Measurements from ENCODE around the gene SCN5A. TPM values are rescaled to one million over a fixed set of nuclear protein-coding genes. Genes with fewer than 3 reads are reported as not detected.

Gene SCN5A
- total RNA-seq, 1 donor from 2014 or later = 22.1 TPM

- no peak for DNase-seq (ENCODE audit: low spot score)
These were observed 47.4 kb downstream of the SCN5A start for GRCh38 chr3:38601956-38602550.

- DNase-seq (ENCODE audit: low spot score) = no peak
These were observed 48.9 kb downstream of the SCN5A start for GRCh38 chr3:38600551-38600950.

GRCh38 chr3:38599886-38600285 lies 49.6 kb downstream of the SCN5A start:
- DNase-seq (ENCODE audit: low spot score) = no peak

GRCh38 chr3:38598791-38599190 lies 50.7 kb downstream of the SCN5A start:
- no peak for DNase-seq (ENCODE audit: low spot score)

GRCh38 chr3:38597502-38598060 lies 51.9 kb downstream of the SCN5A start:
- no peak for DNase-seq (ENCODE audit: low spot score)

- DNase-seq (ENCODE audit: low spot score) = no peak
These were observed 54.1 kb downstream of the SCN5A start for GRCh38 chr3:38595393-38595792.

- DNase-seq (ENCODE audit: low spot score) = no peak
These were observed 59.0 kb downstream of the SCN5A start for GRCh38 chr3:38590521-38590920.

GRCh38 chr3:38588995-38589937 lies 60.2 kb downstream of the SCN5A start:
- DNase-seq (ENCODE audit: low spot score) = no peak

GRCh38 chr3:38588371-38588971 lies 61.0 kb downstream of the SCN5A start:
- no peak for DNase-seq (ENCODE audit: low spot score)

GRCh38 chr3:38587548-38588131 lies 61.8 kb downstream of the SCN5A start:
- DNase-seq (ENCODE audit: low spot score) = no peak

GRCh38 chr3:38586546-38587520 lies 62.7 kb downstream of the SCN5A start:
- no peak for DNase-seq (ENCODE audit: low spot score)

GRCh38 chr3:38585791-38586420 lies 63.6 kb downstream of the SCN5A start:
- DNase-seq (ENCODE audit: low spot score) = no peak

- DNase-seq (ENCODE audit: low spot score) = no peak
These were observed 65.8 kb downstream of the SCN5A start for GRCh38 chr3:38583688-38584087.

- DNase-seq (ENCODE audit: low spot score) = no peak
These were observed 66.4 kb downstream of the SCN5A start for GRCh38 chr3:38582941-38583645.

GRCh38 chr3:38582316-38582715 lies 67.2 kb downstream of the SCN5A start:
- DNase-seq (ENCODE audit: low spot score) = no peak

GRCh38 chr3:38581774-38582173 lies 67.7 kb downstream of the SCN5A start:
- no peak for DNase-seq (ENCODE audit: low spot score)

- no peak for DNase-seq (ENCODE audit: low spot score)
These were observed 68.8 kb downstream of the SCN5A start for GRCh38 chr3:38580450-38581382.
